Measurements from ENCODE around the gene LYSET.
"Not testable (repeated sequence)": the region's sequence is repeated elsewhere in the genome, so short reads cannot be mapped to it uniquely, and the experiment has no call there.

Gene LYSET

GRCh38 chr14:93207468-93208308, 22.6 kb downstream of the LYSET start:
- DNase-seq = peak in 38 of 42 donors; percentile 19 to 82 (median 64)
- intact Hi-C loops (cut with DNase I) = loop anchor here (1.0 kb wide), 1 partner anchor 22 kb away; the partner anchor contains the start of gene LYSET

DNA sequence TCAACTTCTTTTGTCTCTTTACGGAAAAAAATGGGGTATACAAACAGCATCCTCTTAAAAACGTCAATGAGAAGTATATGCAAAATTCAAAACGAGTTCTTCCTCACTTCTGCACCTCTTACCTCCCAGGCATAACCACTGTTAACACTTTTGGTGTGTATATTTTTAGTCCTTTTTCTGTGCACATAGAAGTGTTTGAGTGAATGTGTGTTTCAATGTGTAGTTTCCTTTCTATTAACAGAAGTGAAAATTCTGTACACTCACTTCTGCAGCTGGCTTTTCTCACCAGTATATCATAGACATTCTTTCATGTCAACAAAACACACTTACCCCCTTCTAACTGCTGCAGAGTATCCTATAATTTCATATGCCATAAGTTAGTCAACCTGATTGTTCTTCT, 27.3 kb downstream of the LYSET start:
- no peak for DNase-seq
- intact Hi-C loops (cut with DNase I) = no loop called here

DNA sequence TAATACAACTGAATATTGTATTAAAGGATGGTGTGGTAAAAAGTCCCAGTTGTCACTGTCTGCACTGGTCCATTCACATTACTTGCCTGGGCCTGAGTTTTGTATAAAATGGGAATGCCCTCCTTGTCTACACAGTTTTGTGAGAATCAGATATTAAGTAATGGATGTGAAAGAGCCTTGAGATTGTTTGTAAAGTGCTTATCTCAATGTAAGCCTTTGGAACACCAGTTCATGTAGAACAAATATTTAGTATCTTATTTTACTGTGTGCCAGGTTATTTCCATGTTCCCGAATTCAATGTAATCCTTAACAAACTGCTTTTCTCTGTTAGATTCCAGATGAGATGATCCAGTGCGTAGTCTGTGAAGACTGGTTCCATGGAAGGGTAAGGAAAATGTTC, 29.5 kb downstream of the LYSET start:
- DNase-seq = no peak
- intact Hi-C loops (cut with DNase I) = no loop called here

- peak in 23 of 42 donors; percentile 18 to 72 (median 47) for DNase-seq
Observed at GRCh38 chr14:93219103-93219726, 34.1 kb downstream of the LYSET start.

DNA sequence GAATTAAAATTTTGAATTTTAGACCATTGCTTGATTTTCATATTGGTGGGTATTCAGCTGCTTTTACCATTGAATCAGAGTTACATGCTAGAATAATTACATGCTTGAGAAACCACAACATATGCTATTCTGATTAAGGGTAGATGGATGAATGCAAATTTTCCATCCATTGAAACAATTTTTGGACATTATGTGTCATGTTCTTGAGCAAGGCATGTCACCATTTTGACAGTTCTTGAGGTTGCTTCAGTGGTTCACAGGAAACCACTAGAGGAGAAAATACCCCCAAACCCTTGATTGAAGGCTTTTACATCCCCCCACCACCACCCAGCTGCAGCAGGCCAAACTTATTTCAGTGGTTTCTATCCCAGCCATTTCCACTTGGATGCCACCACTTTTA, 35.4 kb downstream of the LYSET start:
- intact Hi-C loops (cut with DNase I) = no loop called here
- DNase-seq = no peak

More at GRCh38 chr14:93219103-93219726, 34.1 kb downstream of the LYSET start:
- intact Hi-C loops (cut with DNase I) = no loop called here

- intact Hi-C loops (cut with DNase I) = no loop called here
- peak in 1 of 42 donors; percentile 36 for DNase-seq
Observed at GRCh38 chr14:93223565-93223964, 38.4 kb downstream of the LYSET start.

DNA sequence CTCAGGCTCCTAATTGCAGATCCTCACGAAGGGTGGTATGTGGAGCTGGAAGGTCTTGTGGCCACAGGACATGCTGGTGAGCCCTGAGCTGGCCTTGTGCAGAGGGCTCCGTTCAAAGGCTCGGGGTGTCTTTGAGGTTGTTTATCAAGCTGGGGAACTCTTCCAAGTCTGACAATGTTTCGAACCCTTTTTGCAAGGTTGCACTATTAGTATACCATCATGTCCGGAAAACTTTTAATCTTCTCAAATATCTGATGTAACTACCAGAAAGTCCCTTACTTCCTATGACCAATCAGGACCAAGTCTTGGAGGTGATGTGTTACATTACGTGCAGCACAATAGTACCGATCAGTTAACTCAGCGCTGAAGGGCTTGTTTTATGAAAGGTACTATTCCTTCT, 43.4 kb downstream of the LYSET start:
- intact Hi-C loops (cut with DNase I) = no loop called here
- no peak for DNase-seq

DNA sequence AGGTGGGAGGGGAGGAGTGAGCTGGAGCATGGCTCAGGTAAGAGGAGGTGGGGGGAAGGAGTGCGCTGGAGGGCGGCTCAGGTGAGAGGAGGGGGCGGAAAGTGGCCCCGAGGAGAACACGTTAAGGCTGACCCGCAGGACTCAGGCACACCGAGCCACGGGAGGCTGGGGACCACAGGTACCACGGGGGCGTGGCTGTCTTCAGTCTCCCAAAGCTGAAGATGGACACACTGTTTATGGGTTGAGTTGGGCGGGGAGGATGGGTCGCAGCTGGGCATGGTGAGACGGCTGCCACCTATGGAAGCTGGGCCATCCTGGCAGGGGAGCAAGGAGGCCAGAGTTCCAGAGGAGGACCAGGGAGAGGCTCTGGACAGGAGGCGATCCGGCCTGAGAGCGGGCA, 45.4 kb downstream of the LYSET start:
- peak in 1 of 42 donors; percentile 40 for DNase-seq
- intact Hi-C loops (cut with DNase I) = loop anchor here (10.0 kb wide), 1 partner anchor 394 kb away; no protein-coding TSS in a partner anchor

- DNase-seq = peak; percentile 43 to 93 (median 76)
- intact Hi-C loops (cut with DNase I) = loop anchor here (10.0 kb wide), 1 partner anchor 393 kb away; no protein-coding TSS in a partner anchor
Observed at GRCh38 chr14:93231129-93231979, 46.2 kb downstream of the LYSET start.

DNA sequence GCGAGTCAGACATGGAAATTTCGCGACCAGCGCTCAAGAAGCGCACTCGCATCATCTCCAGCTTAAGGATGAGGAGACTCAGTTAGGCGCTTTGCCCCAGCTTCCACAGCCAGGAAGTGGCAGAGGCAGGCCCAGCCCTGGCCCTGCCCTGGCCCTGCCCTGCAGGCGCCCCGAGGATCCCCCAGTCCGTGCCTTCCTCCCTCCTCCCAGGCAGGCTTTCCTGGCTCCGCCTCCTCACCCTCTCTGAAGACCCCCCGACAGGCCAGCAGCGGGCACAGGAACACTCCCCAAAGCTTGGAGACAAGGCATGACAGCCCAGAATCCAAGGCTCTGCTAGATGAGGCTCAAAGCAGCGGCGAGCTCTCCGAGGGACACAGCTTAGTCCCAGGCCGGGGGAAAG, 47.0 kb downstream of the LYSET start:
- DNase-seq = peak in 1 of 42 donors; percentile 36
- intact Hi-C loops (cut with DNase I) = loop anchor here (10.0 kb wide), 1 partner anchor 393 kb away; no protein-coding TSS in a partner anchor

DNA sequence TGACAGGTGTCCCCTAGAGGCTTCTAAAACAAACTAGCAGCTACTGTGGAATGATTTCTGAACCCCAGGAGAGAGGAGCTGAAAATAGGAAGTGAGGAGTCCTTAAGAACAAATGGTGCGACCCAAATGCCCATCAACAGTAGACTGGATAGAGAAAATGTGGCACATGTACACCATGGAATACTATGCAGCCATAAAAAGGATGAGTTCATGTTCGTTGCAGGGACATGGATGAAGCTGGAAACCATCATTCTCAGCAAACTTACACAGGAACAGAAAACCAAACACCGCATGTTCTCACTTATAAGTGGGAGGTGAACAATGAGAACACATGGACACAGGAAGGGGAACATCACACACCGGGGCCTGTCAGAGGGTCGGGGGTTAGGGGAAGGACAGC, 48.0 kb downstream of the LYSET start:
- not testable (repeated sequence) for DNase-seq
- intact Hi-C loops (cut with DNase I) = loop anchor here (10.0 kb wide), 1 partner anchor 392 kb away; no protein-coding TSS in a partner anchor

- intact Hi-C loops (cut with DNase I) = loop anchor here (10.0 kb wide), 1 partner anchor 390 kb away; no protein-coding TSS in a partner anchor
- no peak for DNase-seq
Observed at GRCh38 chr14:93234798-93235197, 49.7 kb downstream of the LYSET start.

Data from head of caudate nucleus (tissue), 42 donors.